Stomach (tissue), 9 donors: ENCODE results near the gene F2RL1. TPM values are rescaled to one million over a fixed set of nuclear protein-coding genes. Genes with fewer than 3 reads are reported as not detected.

ENCODE experiments used
- DNase-seq, 2 donors: peaks; one replicate each; pipeline versions ENCODE4 v3.0.0 to v3.0.0-alpha.2; 2013 to 2019
- H3K27ac ChIP-seq, 5 donors: fragments of 200-600 bp in 4 of 5; sonication (generic) in 4 of 5; one replicate each; pipeline ENCODE4 v1.5.1; 2013 to 2019; ENCODE audit warnings: mild to moderate bottlenecking in 1 of 5, moderate library complexity in 1 of 5
- H3K27me3 ChIP-seq, 3 donors: fragments of 200-600 bp; sonication (generic); one replicate each; pipeline ENCODE4 v1.5.1; 2017 to 2019; ENCODE audit warnings: mixed run types in 1 of 3
- H3K36me3 ChIP-seq, 4 donors: fragments of 200-600 bp; sonication (generic); 1 replicate in 3 of 4; 2 replicates in 1 of 4; pipeline ENCODE4 v1.5.1; 2016 to 2019
- H3K4me1 ChIP-seq, 4 donors: fragments of 200-600 bp; sonication (generic); one replicate each; pipeline ENCODE4 v1.5.1; 2016 to 2019
- H3K4me3 ChIP-seq, 4 donors: fragments of 200-600 bp; sonication (generic) in 3 of 4; one replicate each; pipeline ENCODE4 v1.5.1; 2016 to 2019; ENCODE audit warnings: mild to moderate bottlenecking in 1 of 4
- H3K9me3 ChIP-seq, 4 donors: fragments of 200-600 bp; sonication (generic); one replicate each; pipeline ENCODE4 v1.5.1; 2016 to 2019
- CTCF ChIP-seq, 7 experiments: fragments of 450-650 bp in 4 of 7; fragments of 200-600 bp in 3 of 7; sonication (generic) in 3 of 7; IDR thresholded peaks; one replicate each; pipeline ENCODE4 v1.5.1; 2016 to 2019; ENCODE audit warnings: antibody characterized with exemption in 7 of 7, control low read depth in 2 of 7, mild to moderate bottlenecking in 1 of 7
- EP300 ChIP-seq: sonication (generic); formaldehyde crosslinking; IDR thresholded peaks from one replicate; pipeline ENCODE4 v1.6.1; 2017; ENCODE audit warnings: antibody characterized with exemption
- POLR2A ChIP-seq, 4 donors: fragments of 450-650 bp; IDR thresholded peaks; one replicate each; pipeline ENCODE4 v1.6.1; 2016; ENCODE audit warnings: antibody characterized with exemption in 4 of 4, control low read depth in 2 of 4, mild to moderate bottlenecking in 1 of 4, moderate library complexity in 1 of 4
- POLR2AphosphoS5 ChIP-seq, 3 donors: sonication (generic); formaldehyde crosslinking; IDR thresholded peaks; one replicate each; pipeline ENCODE4 v1.6.1; 2016; ENCODE audit warnings: antibody characterized with exemption in 3 of 3
- WGBS, 5 donors: extraction: QIAGEN DNeasy Blood & Tissue Kit in 3 of 5; methylation state at CpG; one replicate each; pipeline versions ENCODE4 v1.1.5 to v1.1.7; 2013 to 2018; 5-methylcytosine and 5-hydroxymethylcytosine counted together
- intact Hi-C: fragments of 100-400 bp; cut with DNase I; formaldehyde crosslinking; loops from one replicate; pipeline ENCODE4 v1.15.1; 2023; ENCODE audit warnings: low total_unique reads
- polyA plus RNA-seq, 3 donors: library from polyadenylated mRNA; stranded (reverse); fragments of 200-250 nt; gene quantifications; one replicate each; pipeline ENCODE4 v1.2.3, GENCODE V29; 2013
- total RNA-seq, 5 donors: library from RNA; depleted of rRNA; stranded (reverse); fragments of >200 nt; gene quantifications; one replicate each; pipeline versions ENCODE4 v1.1.0 to v1.2.3, GENCODE V29; 2014 to 2016
- donor health status: healthy with polysubstance abuse.
- donor health status: Bipolar disorder and iron deficiency.
- donor health status: healthy.

F2RL1 gene
- total and polyA plus RNA-seq, 8 donors: 4.8 to 72.9 (median 16.7) TPM

DNA sequence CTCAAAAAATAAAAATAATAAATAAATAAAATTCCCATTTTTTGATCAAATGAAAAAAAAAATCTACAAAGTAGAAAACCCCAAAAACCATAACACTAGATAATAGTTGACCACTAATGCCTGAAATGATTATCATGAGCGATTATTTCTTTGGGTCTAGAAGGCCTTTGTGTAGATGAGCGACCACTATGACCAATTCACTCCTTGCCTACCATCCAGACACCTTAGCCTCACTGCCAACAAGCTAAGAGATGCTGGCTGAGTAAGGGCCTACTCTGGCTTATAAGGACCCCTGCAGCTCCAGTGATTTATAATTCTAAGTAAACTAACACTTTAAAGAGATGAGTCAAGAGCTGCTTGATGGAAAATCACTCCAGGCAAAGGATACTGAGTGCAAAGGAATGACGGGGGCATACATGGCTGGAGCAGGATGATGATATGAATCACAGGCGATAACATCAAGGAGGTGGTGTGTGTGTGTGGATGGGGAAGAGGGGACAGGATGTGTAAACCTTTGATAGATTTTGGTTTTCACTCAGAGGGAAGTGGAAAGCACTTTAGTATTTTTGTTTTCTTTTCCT is 4.8 kb upstream of the F2RL1 start:
- intact Hi-C loops: no loop called here
- Histone ChIP-seq H3K9me3 (no peaks in the 10 kb centered on the region), H3K27ac (no peak overlapping the region), H3K4me3 (no peak overlapping the region), H3K36me3 (no peaks in the 10 kb centered on the region), H3K4me1 (peaks cover 0 to 13% (median 8%) of the 10 kb centered on the region in 4 donors), H3K27me3 (peaks cover 0 to 15% (median 4%) of the 10 kb centered on the region in 3 donors)
- no peak for TF ChIP-seq POLR2AphosphoS5 (IDR thresholded peaks at IDR 0.05)
- TF ChIP-seq POLR2A (IDR thresholded peaks at IDR 0.05): no peak
- TF ChIP-seq EP300: no peak
- no peak for TF ChIP-seq CTCF (IDR thresholded peaks at IDR 0.05)
- 77 to 88% (median 85%) methylated on average over 4 of the region's 4 CpGs for WGBS, 5 donors
- DNase-seq: no peak

DNA sequence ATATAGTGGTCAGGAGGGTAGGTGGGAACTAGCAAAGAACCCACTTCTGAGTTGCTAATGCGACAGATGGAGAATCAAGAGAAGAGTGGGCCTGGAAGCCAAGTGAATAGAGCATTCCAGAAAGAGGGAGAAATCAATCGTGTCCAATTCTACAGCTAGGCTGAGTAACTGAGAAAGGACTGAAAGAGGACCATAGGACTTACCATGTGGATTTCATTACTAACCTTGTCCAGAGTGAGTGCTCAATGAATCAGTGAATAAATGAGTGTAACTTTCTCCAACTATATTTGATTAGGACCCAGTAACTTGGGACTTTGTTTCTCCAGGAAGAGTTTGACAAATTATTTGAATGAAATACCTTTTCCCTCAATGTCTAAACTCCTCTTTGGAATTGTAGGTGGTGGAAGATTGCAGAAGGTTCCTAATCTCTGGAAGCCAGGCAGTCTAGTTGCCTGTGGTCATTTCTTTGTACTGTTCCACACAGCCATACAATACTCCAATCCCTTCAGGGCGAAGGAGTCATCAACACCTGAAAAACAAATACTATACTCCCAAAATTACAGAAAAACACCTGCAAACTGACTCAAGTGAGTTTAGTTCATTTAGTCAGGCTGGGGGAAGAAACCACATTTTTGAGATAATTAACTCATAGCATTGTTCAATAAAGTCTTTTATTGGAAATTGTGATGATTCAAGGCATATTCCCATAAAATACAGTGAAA is 2.6 kb upstream of the F2RL1 start:
- no peak overlapping the region for H3K4me3 ChIP-seq
- no peak for DNase-seq
- intact Hi-C loops: no loop called here
- WGBS, 5 donors: 84 to 91% (median 86%) methylated on average over 3 of the region's 3 CpGs
- H3K27ac ChIP-seq: no peak overlapping the region
- no peak for TF ChIP-seq POLR2A (IDR thresholded peaks at IDR 0.05)
- H3K4me1 ChIP-seq: peaks cover 0 to 22% (median 21%) of the 10 kb centered on the region in 4 donors
- peaks cover 3 to 25% (median 9%) of the 10 kb centered on the region in 3 donors for H3K27me3 ChIP-seq
- no peaks in the 10 kb centered on the region for H3K9me3 ChIP-seq
- no peaks in the 10 kb centered on the region for H3K36me3 ChIP-seq

- Histone ChIP-seq H3K4me3 (peak overlapping the region; percentile 53 to 75 (median 66)), H3K36me3 (no peaks in the 10 kb centered on the region), H3K27me3 (peaks cover 3 to 25% (median 9%) of the 10 kb centered on the region in 3 donors), H3K4me1 (peaks cover 0 to 34% (median 22%) of the 10 kb centered on the region in 4 donors), H3K9me3 (peaks cover 0 to 1% (median 0%) of the 10 kb centered on the region in 4 donors), H3K27ac (peak overlapping the region; percentile 83 to 92 (median 89))
- intact Hi-C loops: no loop called here
- 15 to 25% (median 23%) methylated on average over 19 to 31 of the region's 31 CpGs for WGBS, 5 donors
- DNase-seq: peak; percentile 56
- TF ChIP-seq EP300: no peak
- no peak for TF ChIP-seq POLR2AphosphoS5 (IDR thresholded peaks at IDR 0.05)
- no peak for TF ChIP-seq CTCF (IDR thresholded peaks at IDR 0.05)
- TF ChIP-seq POLR2A (IDR thresholded peaks at IDR 0.05): no peak
These were observed 1.2 kb downstream of the F2RL1 start for GRCh38 chr5:76819851-76820525.

DNA sequence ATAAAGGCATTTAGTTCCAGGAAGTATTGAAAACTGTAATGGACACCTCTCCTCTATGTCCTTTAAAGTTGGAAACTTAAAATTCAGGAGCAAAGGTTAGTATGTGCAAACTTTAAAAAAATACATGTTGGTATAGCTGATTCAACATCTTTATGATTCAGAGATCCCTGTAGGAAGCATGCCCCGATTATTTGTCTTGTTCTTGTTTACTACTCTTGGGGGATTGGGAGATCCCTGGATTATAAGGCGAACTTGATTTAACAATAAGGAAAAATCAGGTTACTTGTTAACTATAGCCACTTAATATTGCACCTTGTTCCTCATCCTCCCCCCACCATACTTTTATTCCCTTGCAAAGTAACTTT is 1.7 kb downstream of the F2RL1 start:
- peaks cover 0 to 34% (median 22%) of the 10 kb centered on the region in 4 donors for H3K4me1 ChIP-seq
- H3K27me3 ChIP-seq: peaks cover 3 to 25% (median 9%) of the 10 kb centered on the region in 3 donors
- 31 to 45% (median 38%) methylated on average over 2 of the region's 2 CpGs for WGBS, 5 donors
- peak overlapping the region; percentile 53 to 75 (median 66) for H3K4me3 ChIP-seq
- TF ChIP-seq POLR2A (IDR thresholded peaks at IDR 0.05): no peak
- no peak for TF ChIP-seq EP300
- TF ChIP-seq POLR2AphosphoS5 (IDR thresholded peaks at IDR 0.05): no peak
- TF ChIP-seq CTCF (IDR thresholded peaks at IDR 0.05): no peak
- intact Hi-C loops: no loop called here
- peak in 1 of 2 donors; percentile 38 for DNase-seq
- H3K27ac ChIP-seq: peak overlapping the region in 4 of 5 donors; percentile 83 to 89 (median 88)
- no peaks in the 10 kb centered on the region for H3K36me3 ChIP-seq
- peaks cover 0 to 6% (median 0%) of the 10 kb centered on the region in 4 donors for H3K9me3 ChIP-seq
